22Rv1 (cell line): ENCODE results near the gene NMNAT2.
A peak's percentile ranks its signal among the peaks of the same experiment; 100 is the strongest.

ENCODE experiments used
- ZFX ChIP-seq: fragments of 450-650 bp; IDR thresholded peaks from 2 replicates; pipeline ENCODE4 v1.6.1; 2017; ENCODE audit warnings: antibody characterized with exemption, borderline replicate concordance
- TF ChIP-seq, protein P1 (sequence below): fragments of 450-650 bp; IDR thresholded peaks from 2 replicates; pipeline ENCODE4 v1.5.1; 2017; ENCODE audit warnings: mild to moderate bottlenecking

DNA sequence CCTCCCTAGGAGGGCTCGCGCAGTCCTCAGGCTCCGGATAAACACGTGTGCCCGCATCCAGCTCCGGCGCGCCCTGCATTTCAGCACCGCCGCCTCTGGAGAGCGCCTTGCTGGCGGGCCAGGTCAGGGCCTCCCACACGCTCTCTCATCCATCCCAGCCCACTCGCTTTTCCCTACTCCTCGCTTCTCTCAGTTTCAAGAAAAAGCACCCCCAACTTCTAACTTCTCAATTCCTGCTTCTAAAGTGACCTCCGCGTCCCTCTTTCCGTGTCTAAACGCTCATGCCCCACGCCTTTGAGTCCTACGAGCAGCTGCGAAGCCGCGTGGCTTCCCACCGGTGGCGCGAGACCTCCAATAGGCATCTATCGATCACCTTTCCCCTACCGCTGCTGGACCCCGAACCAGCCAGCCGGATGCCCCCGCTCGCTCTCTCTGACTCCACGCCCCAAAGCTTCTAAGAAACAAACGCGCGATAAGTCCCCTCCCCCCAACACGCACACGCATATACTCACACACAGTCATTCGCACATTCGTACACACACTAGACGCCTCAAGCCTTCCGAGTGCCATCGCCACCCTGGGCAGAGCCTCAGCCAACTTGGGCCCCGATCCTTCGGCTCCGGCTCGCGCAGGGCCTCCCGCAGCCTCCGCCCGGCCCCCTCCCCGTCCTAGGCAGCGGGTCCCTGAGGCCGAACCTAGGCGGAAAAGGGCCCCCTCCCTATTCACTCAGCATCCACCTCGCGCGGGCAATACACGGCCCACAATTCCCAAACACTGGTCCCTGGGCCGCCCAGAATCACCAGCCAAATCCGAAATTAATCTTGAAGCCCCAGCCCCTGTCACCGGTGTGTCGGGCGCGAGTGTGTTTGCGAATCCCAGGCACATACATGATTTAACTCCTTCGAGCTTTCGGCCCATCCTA is 1.1 kb downstream of the NMNAT2 start:
- TF ChIP-seq, protein P1, sequence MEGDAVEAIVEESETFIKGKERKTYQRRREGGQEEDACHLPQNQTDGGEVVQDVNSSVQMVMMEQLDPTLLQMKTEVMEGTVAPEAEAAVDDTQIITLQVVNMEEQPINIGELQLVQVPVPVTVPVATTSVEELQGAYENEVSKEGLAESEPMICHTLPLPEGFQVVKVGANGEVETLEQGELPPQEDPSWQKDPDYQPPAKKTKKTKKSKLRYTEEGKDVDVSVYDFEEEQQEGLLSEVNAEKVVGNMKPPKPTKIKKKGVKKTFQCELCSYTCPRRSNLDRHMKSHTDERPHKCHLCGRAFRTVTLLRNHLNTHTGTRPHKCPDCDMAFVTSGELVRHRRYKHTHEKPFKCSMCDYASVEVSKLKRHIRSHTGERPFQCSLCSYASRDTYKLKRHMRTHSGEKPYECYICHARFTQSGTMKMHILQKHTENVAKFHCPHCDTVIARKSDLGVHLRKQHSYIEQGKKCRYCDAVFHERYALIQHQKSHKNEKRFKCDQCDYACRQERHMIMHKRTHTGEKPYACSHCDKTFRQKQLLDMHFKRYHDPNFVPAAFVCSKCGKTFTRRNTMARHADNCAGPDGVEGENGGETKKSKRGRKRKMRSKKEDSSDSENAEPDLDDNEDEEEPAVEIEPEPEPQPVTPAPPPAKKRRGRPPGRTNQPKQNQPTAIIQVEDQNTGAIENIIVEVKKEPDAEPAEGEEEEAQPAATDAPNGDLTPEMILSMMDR = peak; percentile 75
- TF ChIP-seq ZFX = no peak
